ENCODE data around the gene RASSF1.

GRCh38 chr3:50378024-50378423 lies 37.4 kb upstream of the RASSF1 start:
- TF ChIP-seq CTCF (IDR thresholded peaks at IDR 0.05) (no peak), POLR2A (IDR thresholded peaks at IDR 0.05) (no peak)

All from body of pancreas (tissue), 4 donors.